Ishikawa (cell line): ENCODE results near the gene PPP1R3D.

Source experiments
- CEBPB ChIP-seq: IDR thresholded peaks from 2 replicates; pipeline ENCODE4 v1.6.1; 2012
- CREB1 ChIP-seq: IDR thresholded peaks from 2 replicates; pipeline ENCODE4 v1.6.1; 2012; ENCODE audit warnings: low read depth
- EGR1 ChIP-seq: IDR thresholded peaks from 2 replicates; pipeline ENCODE4 v1.6.1; 2012
- EP300 ChIP-seq: IDR thresholded peaks from 2 replicates; pipeline ENCODE4 v1.6.1; 2012; ENCODE audit warnings: borderline replicate concordance
- FOXM1 ChIP-seq: IDR thresholded peaks from 2 replicates; pipeline ENCODE4 v1.6.1; 2012; ENCODE audit warnings: low read depth, borderline replicate concordance
- MAX ChIP-seq: IDR thresholded peaks from 2 replicates; pipeline ENCODE4 v1.6.1; 2012
- NFIC ChIP-seq: IDR thresholded peaks from 2 replicates; pipeline ENCODE4 v1.6.1; 2012
- RAD21 ChIP-seq: IDR thresholded peaks from 2 replicates; pipeline ENCODE4 v1.6.1; 2012; ENCODE audit warnings: low read depth
- TAF1 ChIP-seq: IDR thresholded peaks from 2 replicates; pipeline ENCODE4 v1.6.1; 2012; ENCODE audit warnings: low read depth, mild to moderate bottlenecking
- TCF12 ChIP-seq: IDR thresholded peaks from 2 replicates; pipeline ENCODE4 v1.6.1; 2012; ENCODE audit warnings: low read depth
- TEAD4 ChIP-seq: IDR thresholded peaks from 2 replicates; pipeline ENCODE4 v1.6.1; 2012
- USF1 ChIP-seq: IDR thresholded peaks from 2 replicates; pipeline ENCODE4 v1.6.1; 2012
- YY1 ChIP-seq: IDR thresholded peaks from 2 replicates; pipeline ENCODE4 v1.6.1; 2012; ENCODE audit warnings: low read depth
- ZBTB7A ChIP-seq: IDR thresholded peaks from 2 replicates; pipeline ENCODE4 v1.6.1; 2012; ENCODE audit warnings: low read depth
- TF ChIP-seq, protein P1 (sequence below): IDR thresholded peaks from 2 replicates; pipeline ENCODE4 v1.6.1; 2012; ENCODE audit warnings: low read depth, mild to moderate bottlenecking

PPP1R3D gene

GRCh38 chr20:59931511-59932312 lies 8.4 kb downstream of the PPP1R3D start:
- TF ChIP-seq EGR1 (no peak), RAD21 (no peak), FOXM1 (no peak), USF1 (no peak), CEBPB (no peak), CREB1 (no peak), TAF1 (no peak), TCF12 (no peak), EP300 (no peak), TEAD4 (no peak), MAX (no peak)
- TF ChIP-seq, protein P1, sequence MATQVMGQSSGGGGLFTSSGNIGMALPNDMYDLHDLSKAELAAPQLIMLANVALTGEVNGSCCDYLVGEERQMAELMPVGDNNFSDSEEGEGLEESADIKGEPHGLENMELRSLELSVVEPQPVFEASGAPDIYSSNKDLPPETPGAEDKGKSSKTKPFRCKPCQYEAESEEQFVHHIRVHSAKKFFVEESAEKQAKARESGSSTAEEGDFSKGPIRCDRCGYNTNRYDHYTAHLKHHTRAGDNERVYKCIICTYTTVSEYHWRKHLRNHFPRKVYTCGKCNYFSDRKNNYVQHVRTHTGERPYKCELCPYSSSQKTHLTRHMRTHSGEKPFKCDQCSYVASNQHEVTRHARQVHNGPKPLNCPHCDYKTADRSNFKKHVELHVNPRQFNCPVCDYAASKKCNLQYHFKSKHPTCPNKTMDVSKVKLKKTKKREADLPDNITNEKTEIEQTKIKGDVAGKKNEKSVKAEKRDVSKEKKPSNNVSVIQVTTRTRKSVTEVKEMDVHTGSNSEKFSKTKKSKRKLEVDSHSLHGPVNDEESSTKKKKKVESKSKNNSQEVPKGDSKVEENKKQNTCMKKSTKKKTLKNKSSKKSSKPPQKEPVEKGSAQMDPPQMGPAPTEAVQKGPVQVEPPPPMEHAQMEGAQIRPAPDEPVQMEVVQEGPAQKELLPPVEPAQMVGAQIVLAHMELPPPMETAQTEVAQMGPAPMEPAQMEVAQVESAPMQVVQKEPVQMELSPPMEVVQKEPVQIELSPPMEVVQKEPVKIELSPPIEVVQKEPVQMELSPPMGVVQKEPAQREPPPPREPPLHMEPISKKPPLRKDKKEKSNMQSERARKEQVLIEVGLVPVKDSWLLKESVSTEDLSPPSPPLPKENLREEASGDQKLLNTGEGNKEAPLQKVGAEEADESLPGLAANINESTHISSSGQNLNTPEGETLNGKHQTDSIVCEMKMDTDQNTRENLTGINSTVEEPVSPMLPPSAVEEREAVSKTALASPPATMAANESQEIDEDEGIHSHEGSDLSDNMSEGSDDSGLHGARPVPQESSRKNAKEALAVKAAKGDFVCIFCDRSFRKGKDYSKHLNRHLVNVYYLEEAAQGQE = no peak

- TF ChIP-seq TEAD4 (no peak), TCF12 (no peak), YY1 (no peak), FOXM1 (no peak)
- TF ChIP-seq, protein P1 = no peak
These were observed 14.2 kb downstream of the PPP1R3D start for GRCh38 chr20:59925899-59926298.

DNA sequence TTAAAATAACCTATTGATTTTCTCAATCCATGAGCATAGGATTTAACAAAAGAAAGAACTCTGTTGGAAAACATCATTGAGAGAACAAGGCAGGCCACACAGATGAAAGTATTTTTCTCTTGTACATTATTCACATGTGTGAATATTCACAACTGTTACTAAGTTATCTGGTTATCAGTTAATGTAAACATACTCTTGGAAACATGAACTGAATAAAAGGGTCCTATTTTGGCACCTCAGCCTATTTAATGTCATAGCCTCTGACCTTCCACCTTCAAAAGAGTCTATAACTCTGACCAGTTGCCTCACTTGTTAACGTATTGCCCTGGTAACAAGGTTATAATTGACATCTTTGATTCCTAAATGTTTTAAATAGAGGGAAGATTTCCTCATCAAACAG lies 14.7 kb downstream of the PPP1R3D start:
- TF ChIP-seq, protein P1 = no peak
- no peak for TF ChIP-seq NFIC
- no peak for TF ChIP-seq USF1
- no peak for TF ChIP-seq RAD21
- TF ChIP-seq EGR1 = no peak
- TF ChIP-seq TCF12 = no peak
- TF ChIP-seq MAX = no peak
- TF ChIP-seq CREB1 = no peak
- TF ChIP-seq YY1 = no peak
- no peak for TF ChIP-seq EP300
- TF ChIP-seq TAF1 = no peak
- TF ChIP-seq CEBPB = no peak
- TF ChIP-seq TEAD4 = no peak
- TF ChIP-seq FOXM1 = no peak
- TF ChIP-seq ZBTB7A = no peak

- TF ChIP-seq EP300 (no peak), EGR1 (no peak), USF1 (no peak), TAF1 (no peak)
These were observed 16.6 kb downstream of the PPP1R3D start for GRCh38 chr20:59923514-59923913.
